ENCODE measurements around the gene MUC6. TPM values are rescaled to one million over a fixed set of nuclear protein-coding genes. Genes with fewer than 3 reads are reported as not detected.

The MUC6 gene
- total and polyA plus RNA-seq, 12 donors = 0.01 to 0.07 TPM; not detected in 10

GRCh38 chr11:1028616-1029015 is 7.9 kb downstream of the MUC6 start:
- Histone ChIP-seq H3K9me3 (no peaks in the 10 kb centered on the region), H3K27ac (no peak overlapping the region), H3K36me3 (no peaks in the 10 kb centered on the region), H3K27me3 (no peaks in the 10 kb centered on the region), H3K4me1 (no peaks in the 10 kb centered on the region), H3K4me3 (no peak overlapping the region)
- TF ChIP-seq, protein P1, sequence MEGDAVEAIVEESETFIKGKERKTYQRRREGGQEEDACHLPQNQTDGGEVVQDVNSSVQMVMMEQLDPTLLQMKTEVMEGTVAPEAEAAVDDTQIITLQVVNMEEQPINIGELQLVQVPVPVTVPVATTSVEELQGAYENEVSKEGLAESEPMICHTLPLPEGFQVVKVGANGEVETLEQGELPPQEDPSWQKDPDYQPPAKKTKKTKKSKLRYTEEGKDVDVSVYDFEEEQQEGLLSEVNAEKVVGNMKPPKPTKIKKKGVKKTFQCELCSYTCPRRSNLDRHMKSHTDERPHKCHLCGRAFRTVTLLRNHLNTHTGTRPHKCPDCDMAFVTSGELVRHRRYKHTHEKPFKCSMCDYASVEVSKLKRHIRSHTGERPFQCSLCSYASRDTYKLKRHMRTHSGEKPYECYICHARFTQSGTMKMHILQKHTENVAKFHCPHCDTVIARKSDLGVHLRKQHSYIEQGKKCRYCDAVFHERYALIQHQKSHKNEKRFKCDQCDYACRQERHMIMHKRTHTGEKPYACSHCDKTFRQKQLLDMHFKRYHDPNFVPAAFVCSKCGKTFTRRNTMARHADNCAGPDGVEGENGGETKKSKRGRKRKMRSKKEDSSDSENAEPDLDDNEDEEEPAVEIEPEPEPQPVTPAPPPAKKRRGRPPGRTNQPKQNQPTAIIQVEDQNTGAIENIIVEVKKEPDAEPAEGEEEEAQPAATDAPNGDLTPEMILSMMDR (IDR thresholded peaks at IDR 0.05) = no peak
- ATAC-seq (no peak), DNase-seq (no peak)
- WGBS, 2 donors = 78 to 80% methylated on average over 14 of the region's 14 CpGs
- intact Hi-C loops (cut with DNase I) = no loop called here

DNA sequence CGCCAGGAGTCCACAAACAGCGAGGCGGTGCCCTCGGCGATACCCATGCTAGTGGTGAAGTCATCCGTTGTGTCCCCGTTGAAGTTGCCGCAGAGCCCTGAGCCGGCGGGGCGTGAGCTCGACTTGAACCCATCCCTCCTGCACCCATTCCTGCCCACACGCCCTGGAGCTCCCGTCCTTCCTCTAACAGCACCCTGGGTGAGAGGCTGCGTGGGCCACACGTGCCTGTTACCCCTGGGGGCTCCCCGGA is 8.3 kb downstream of the MUC6 start:
- H3K4me1 ChIP-seq = no peaks in the 10 kb centered on the region
- TF ChIP-seq, protein P1 (IDR thresholded peaks at IDR 0.05) = no peak
- 83 to 87% methylated on average over 17 of the region's 17 CpGs for WGBS, 2 donors
- no peaks in the 10 kb centered on the region for H3K27me3 ChIP-seq
- no peak overlapping the region for H3K4me3 ChIP-seq
- H3K9me3 ChIP-seq = no peaks in the 10 kb centered on the region
- no peaks in the 10 kb centered on the region for H3K36me3 ChIP-seq
- ATAC-seq = no peak
- intact Hi-C loops (cut with DNase I) = no loop called here
- no peak for DNase-seq
- H3K27ac ChIP-seq = no peak overlapping the region

- H3K36me3 ChIP-seq = no peaks in the 10 kb centered on the region
- TF ChIP-seq, protein P1 (IDR thresholded peaks at IDR 0.05) = no peak
- 87% methylated on average over 34 to 36 of the region's 36 CpGs for WGBS, 2 donors
- no peaks in the 10 kb centered on the region for H3K27me3 ChIP-seq
- ATAC-seq (no peak), DNase-seq (no peak)
- H3K27ac ChIP-seq = no peak overlapping the region
- no peaks in the 10 kb centered on the region for H3K4me1 ChIP-seq
- no peak overlapping the region for H3K4me3 ChIP-seq
- intact Hi-C loops (cut with DNase I) = no loop called here
- H3K9me3 ChIP-seq = no peaks in the 10 kb centered on the region
These were observed 8.8 kb downstream of the MUC6 start for GRCh38 chr11:1027483-1028290.

GRCh38 chr11:1026641-1027482 is 9.7 kb downstream of the MUC6 start:
- no peak overlapping the region for H3K27ac ChIP-seq
- no peaks in the 10 kb centered on the region for H3K4me1 ChIP-seq
- 87 to 90% methylated on average over 46 of the region's 46 CpGs for WGBS, 2 donors
- DNase-seq = no peak
- H3K9me3 ChIP-seq = no peaks in the 10 kb centered on the region
- H3K27me3 ChIP-seq = no peaks in the 10 kb centered on the region
- H3K4me3 ChIP-seq = no peak overlapping the region
- ATAC-seq = no peak
- TF ChIP-seq, protein P1 (IDR thresholded peaks at IDR 0.05) = no peak
- H3K36me3 ChIP-seq = no peaks in the 10 kb centered on the region
- intact Hi-C loops (cut with DNase I) = no loop called here

All from heart right ventricle (tissue), 16 donors.